ENCODE data around the gene SCRN2. TPM values are rescaled to one million over a fixed set of nuclear protein-coding genes. Genes with fewer than 3 reads are reported as not detected.

Gene SCRN2
- total RNA-seq, 1 experiment from 2014 or later, result 50.8 TPM

DNA sequence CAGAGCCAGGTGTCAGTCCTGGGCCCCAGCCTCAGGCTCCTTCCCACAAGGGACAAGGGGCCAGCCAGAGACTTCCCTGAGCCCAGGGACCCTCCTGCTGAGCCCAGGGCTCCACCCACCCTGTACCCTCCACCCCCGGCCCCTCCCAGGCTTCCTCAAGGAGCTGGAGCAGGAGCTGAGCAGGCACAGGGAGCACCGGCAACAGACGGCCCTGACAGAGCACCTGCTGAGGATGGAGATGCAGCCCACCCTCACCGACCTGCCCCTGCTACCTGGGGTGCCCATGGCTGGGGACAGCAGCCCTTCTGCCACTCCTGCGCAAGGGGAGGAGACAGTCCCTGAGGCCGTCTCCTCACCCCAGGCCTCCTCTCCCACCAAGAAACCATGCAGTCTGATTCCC is 4.5 kb downstream of the SCRN2 start:
- POLR2A ChIA-PET, result interaction anchor here (1.3 kb wide), 1 partner anchor 59 kb away, joined by 3 read pairs; the partner anchor contains the start of gene SP2
- no peak overlapping the region for H3K27ac Mint-ChIP-seq

DNA sequence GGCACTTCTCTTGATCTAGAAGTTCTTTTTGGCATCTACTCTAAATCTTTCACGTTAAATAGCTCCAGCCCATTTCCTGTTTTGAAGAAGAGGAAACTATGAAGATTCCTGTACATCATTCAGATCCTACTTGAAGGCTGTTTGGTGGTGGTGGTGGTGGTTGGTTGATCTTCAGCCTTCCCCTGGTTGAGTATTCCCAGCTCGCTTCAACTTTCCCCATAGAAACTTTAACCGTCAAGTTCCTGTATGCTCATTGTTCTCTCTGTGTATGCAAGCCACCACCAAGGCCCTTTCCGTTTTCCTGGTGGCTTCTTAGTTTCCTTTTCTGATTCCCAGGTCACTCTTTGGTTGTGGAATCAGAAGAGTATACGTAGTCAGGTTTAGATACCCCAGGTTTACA is 6.3 kb downstream of the SCRN2 start:
- ChIA-PET POLR2A (no interaction called here), CTCF (interaction anchor here (2.9 to 19.3 kb wide), 2 partner anchors 13 to 52 kb away, joined by 12 to 1122 read pairs; partner anchors contain the start of gene SP2)
- H3K27me3 Mint-ChIP-seq (ENCODE audit: low read depth), result no peaks in the 10 kb centered on the region

More for the DNA sequence above, 4.5 kb downstream of the SCRN2 start:
- H3K27me3 Mint-ChIP-seq (ENCODE audit: low read depth), result no peaks in the 10 kb centered on the region
- CTCF ChIA-PET, result interaction anchor here (1.2 to 19.3 kb wide), 4 partner anchors 11 to 134 kb away, joined by 3 to 1122 read pairs (median 8); partner anchors contain the start of genes CDK5RAP3 and SP2
- no peak for ATAC-seq
- DNase-seq (ENCODE audit: low spot score), result no peak
- no peak overlapping the region for H3K4me3 Mint-ChIP-seq
- H3K36me3 Mint-ChIP-seq, result no peaks in the 10 kb centered on the region; the same call in 1 of the 2 replicates
- H3K9me3 Mint-ChIP-seq, result no peaks in the 10 kb centered on the region
- no peak for TF ChIP-seq AR (CRISPR knock-in tag; IDR thresholded peaks at IDR 0.05)
- no peak for TF ChIP-seq ZNF263 (CRISPR knock-in tag; IDR thresholded peaks at IDR 0.05; ENCODE audit: low read depth)
- peaks cover 14% of the 10 kb centered on the region for H3K4me1 Mint-ChIP-seq

DNA sequence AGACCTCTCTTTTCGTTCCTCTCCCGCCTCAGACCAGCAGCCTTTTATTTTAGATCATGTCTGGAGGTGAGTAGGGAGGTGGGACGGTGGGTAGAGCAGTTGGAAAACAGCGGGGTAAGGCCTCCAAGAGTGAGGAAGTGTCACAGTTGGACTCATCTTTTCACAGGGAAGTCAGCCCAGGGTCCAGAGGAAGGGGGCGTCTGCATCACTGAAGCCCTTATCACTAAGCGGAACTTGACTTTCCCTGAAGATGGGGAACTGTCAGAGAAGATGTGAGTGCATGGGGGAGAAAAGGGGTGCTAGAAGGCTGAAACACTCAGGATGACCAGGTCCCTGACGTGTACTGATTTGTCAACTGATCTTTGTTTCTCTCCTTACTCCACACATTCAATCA is 9.1 kb downstream of the SCRN2 start:
- ChIA-PET POLR2A (interaction anchor here (0.9 to 1.2 kb wide), 3 partner anchors 15 to 139 kb away, joined by 3 to 5 read pairs (median 4); partner anchors contain the start of gene CDK5RAP3), CTCF (interaction anchor here (0.6 to 2.0 kb wide), 18 partner anchors 9 to 180 kb away, joined by 3 to 32 read pairs (median 4); partner anchors contain the start of genes CDK5RAP3, OSBPL7, PNPO and SCRN2)
- Mint-ChIP-seq H3K27me3 (ENCODE audit: low read depth) (no peaks in the 10 kb centered on the region), H3K4me1 (peaks cover 12% of the 10 kb centered on the region), H3K4me3 (peak overlapping the region; percentile 98), H3K36me3 (peaks cover 10% of the 10 kb centered on the region), H3K27ac (no peak overlapping the region), H3K9me3 (no peaks in the 10 kb centered on the region)
- DNase-seq (ENCODE audit: low spot score) (no peak), ATAC-seq (peak; percentile 2; the same call in 1 of the 2 replicates)
- 0 out of 2 replicates have a peak, but pooled peaks have one; percentile 14 for TF ChIP-seq HMGXB4 (CRISPR knock-in tag; IDR thresholded peaks at IDR 0.05)
- TF ChIP-seq SP1 (CRISPR knock-in tag; conservative IDR thresholded peaks at IDR 0.05), result no peak
- TF ChIP-seq ZBTB43 (CRISPR knock-in tag; IDR thresholded peaks at IDR 0.05), result no peak

More for the DNA sequence above, 6.3 kb downstream of the SCRN2 start:
- Mint-ChIP-seq H3K9me3 (no peaks in the 10 kb centered on the region), H3K4me3 (no peak overlapping the region), H3K36me3 (no peaks in the 10 kb centered on the region; the same call in 1 of the 2 replicates), H3K27ac (no peak overlapping the region), H3K4me1 (peaks cover 12% of the 10 kb centered on the region)
- TF ChIP-seq ATF1 (CRISPR knock-in tag; IDR thresholded peaks at IDR 0.05), result no peak
- TF ChIP-seq TP53 (CRISPR knock-in tag; IDR thresholded peaks at IDR 0.05), result no peak
- TF ChIP-seq EMX1 (CRISPR knock-in tag; IDR thresholded peaks at IDR 0.05), result no peak
- TF ChIP-seq ZNF423 (CRISPR knock-in tag; IDR thresholded peaks at IDR 0.05), result no peak
- TF ChIP-seq MXD4 (CRISPR knock-in tag; IDR thresholded peaks at IDR 0.05; ENCODE audit: borderline replicate concordance), result no peak
- TF ChIP-seq SMAD4 (CRISPR knock-in tag; IDR thresholded peaks at IDR 0.05), result no peak
- no peak for TF ChIP-seq HMGXB4 (CRISPR knock-in tag; IDR thresholded peaks at IDR 0.05)
- DNase-seq (ENCODE audit: low spot score), result no peak
- no peak for ATAC-seq
